GM23338 (cell line): Measurements from ENCODE around the gene PRKAA2. TPM values are rescaled to one million over a fixed set of nuclear protein-coding genes. Genes with fewer than 3 reads are reported as not detected.

Experiments
- ATAC-seq: fragments of 200-7000 bp; cut with Tn5 transposase; 3 replicates; pipeline ENCODE4 v1.9.1; 2020
- DNase-seq: peaks from one replicate; pipeline ENCODE4 v3.0.0-alpha.2; 2015; ENCODE audit warnings: low spot score
- H2AFZ ChIP-seq: fragments of 200-600 bp; sonication (generic); 2 replicates; pipeline ENCODE4 v1.8.0; 2016; ENCODE audit warnings: antibody characterized with exemption, mild to moderate bottlenecking, moderate library complexity
- H3F3A ChIP-seq: fragments of 200-600 bp; sonication (generic); replicated peaks from 2 replicates; pipeline ENCODE4 v1.8.0; 2017; ENCODE audit warnings: antibody characterized with exemption, mixed run types, low read depth
- H3K27ac ChIP-seq: fragments of 200-600 bp; sonication (generic); 2 replicates; pipeline ENCODE4 v1.6.1; 2016; ENCODE audit warnings: low read depth
- H3K27me3 ChIP-seq: fragments of 200-600 bp; sonication (generic); 2 replicates; pipeline ENCODE4 v1.8.0; 2016; ENCODE audit warnings: mild to moderate bottlenecking, mixed run types, moderate library complexity; ENCODE audit not compliant: insufficient read depth
- H3K36me3 ChIP-seq: fragments of 200-600 bp; sonication (generic); 2 replicates; pipeline ENCODE4 v1.8.0; 2016; ENCODE audit warnings: mild to moderate bottlenecking; ENCODE audit not compliant: insufficient read depth
- H3K4me1 ChIP-seq: fragments of 200-600 bp; sonication (generic); 2 replicates; pipeline ENCODE4 v1.8.0; 2016; ENCODE audit warnings: mild to moderate bottlenecking, moderate library complexity; ENCODE audit not compliant: insufficient read depth
- H3K4me2 ChIP-seq: fragments of 200-600 bp; sonication (generic); 2 replicates; pipeline ENCODE4 v1.7.1; 2017; ENCODE audit warnings: mixed run types
- H3K4me3 ChIP-seq: fragments of 200-600 bp; sonication (generic); 2 replicates; pipeline ENCODE4 v1.6.1; 2016; ENCODE audit warnings: mixed run types
- H3K79me2 ChIP-seq: fragments of 200-600 bp; sonication (generic); replicated peaks from 2 replicates; pipeline ENCODE4 v1.8.0; 2017; ENCODE audit warnings: mild to moderate bottlenecking; ENCODE audit not compliant: insufficient read depth
- H3K9me2 ChIP-seq: fragments of 200-600 bp; sonication (generic); 2 replicates; pipeline ENCODE4 v1.8.0; 2017; ENCODE audit not compliant: insufficient read depth
- H4K20me1 ChIP-seq: fragments of 200-600 bp; sonication (generic); replicated peaks from 2 replicates; pipeline ENCODE4 v1.8.0; 2017; ENCODE audit warnings: mild to moderate bottlenecking; ENCODE audit not compliant: insufficient read depth
- H3K27ac Mint-ChIP-seq: 2 replicates; pipeline ENCODE4 v1.8.0; 2020; ENCODE audit warnings: inconsistent platforms, mild to moderate bottlenecking, moderate library complexity, mixed read lengths
- H3K27me3 Mint-ChIP-seq: 3 replicates; pipeline ENCODE4 v1.8.0; 2022; ENCODE audit warnings: low read depth, mild to moderate bottlenecking, moderate library complexity, mixed read lengths, inconsistent platforms; ENCODE audit not compliant: insufficient read depth, poor library complexity
- H3K36me3 Mint-ChIP-seq: 3 replicates; pipeline ENCODE4 v1.8.0; 2021; ENCODE audit warnings: low read depth, mild to moderate bottlenecking, inconsistent platforms, moderate library complexity, mixed read lengths
- H3K4me1 Mint-ChIP-seq: 3 replicates; pipeline ENCODE4 v1.8.0; 2020; ENCODE audit warnings: mild to moderate bottlenecking, inconsistent platforms, mixed read lengths
- H3K4me3 Mint-ChIP-seq: 3 replicates; pipeline ENCODE4 v1.8.0; 2021; ENCODE audit warnings: moderate library complexity, mild to moderate bottlenecking, inconsistent platforms, mixed read lengths
- H3K9me3 Mint-ChIP-seq: 3 replicates; pipeline ENCODE4 v1.8.0; 2020; ENCODE audit warnings: moderate library complexity, mild to moderate bottlenecking, inconsistent platforms, mixed read lengths
- CREB1 ChIP-seq: fragments of 250-450 bp; sonication (Bioruptor Pico); IDR thresholded peaks from 2 replicates; pipeline ENCODE4 v1.5.0; 2020; ENCODE audit warnings: low read depth, mild to moderate bottlenecking, moderate library complexity
- CTCF ChIP-seq, 2 experiments: fragments of 200-600 bp in 1 of 2; sonication (generic) in 1 of 2; conservative IDR thresholded peaks; 2 replicates each; pipeline versions ENCODE4 v1.5.1 to v1.6.1; 2016 to 2017; ENCODE audit warnings: antibody characterized with exemption in 2 of 2, low read depth in 2 of 2, mild to moderate bottlenecking in 2 of 2, moderate library complexity in 1 of 2
- EZH2 ChIP-seq: fragments of 200-600 bp; sonication (generic); IDR thresholded peaks from one replicate; pipeline ENCODE4 v1.8.0; 2017; ENCODE audit warnings: antibody characterized with exemption, mild to moderate bottlenecking, low read depth; ENCODE audit not compliant: unreplicated experiment
- EZH2phosphoT487 ChIP-seq: fragments of 200-600 bp; sonication (generic); IDR thresholded peaks from one replicate; pipeline ENCODE4 v1.8.1; 2018; ENCODE audit warnings: antibody characterized with exemption; ENCODE audit not compliant: unreplicated experiment
- JUNB ChIP-seq: IDR thresholded peaks from one replicate; pipeline ENCODE4 v1.6.1; 2016; ENCODE audit warnings: antibody characterized with exemption; ENCODE audit not compliant: unreplicated experiment
- NANOG ChIP-seq: IDR thresholded peaks from 2 replicates; pipeline ENCODE4 v1.6.1; 2016; ENCODE audit warnings: antibody characterized with exemption, borderline replicate concordance
- POLR2AphosphoS5 ChIP-seq: IDR thresholded peaks from 2 replicates; pipeline ENCODE4 v1.6.1; 2016; ENCODE audit warnings: antibody characterized with exemption, low read depth
- REST ChIP-seq: IDR thresholded peaks from one replicate; pipeline ENCODE4 v1.6.1; 2018; ENCODE audit warnings: antibody characterized with exemption; ENCODE audit not compliant: unreplicated experiment
- STAT1 ChIP-seq: IDR thresholded peaks from one replicate; pipeline ENCODE4 v1.6.1; 2016; ENCODE audit warnings: antibody characterized with exemption; ENCODE audit not compliant: unreplicated experiment
- ZNF114 ChIP-seq: fragments of 250-450 bp; sonication (Bioruptor Pico); IDR thresholded peaks from 2 replicates; pipeline ENCODE4 v1.5.0; 2020; ENCODE audit warnings: mild to moderate bottlenecking, moderate library complexity
- ZNF331 ChIP-seq: fragments of 250-450 bp; sonication (Bioruptor Pico); IDR thresholded peaks from 2 replicates; pipeline ENCODE4 v1.5.0; 2020; ENCODE audit warnings: low read depth, mild to moderate bottlenecking, moderate library complexity
- ZNF462 ChIP-seq: fragments of 250-450 bp; sonication (Bioruptor Pico); IDR thresholded peaks from 2 replicates; pipeline ENCODE4 v1.5.0; 2020; ENCODE audit warnings: mild to moderate bottlenecking, moderate library complexity
- polyA plus RNA-seq: library from polyadenylated mRNA; unstranded; fragments of >200 nt; fragmentation: Nextera tagmentation; extraction: Ambion mirVana; gene quantifications from 2 replicates; pipeline ENCODE4 v1.2.1, GENCODE V29; 2016
- total RNA-seq: library from RNA; depleted of rRNA; stranded (reverse); fragments of >200 nt; shearing (Covaris generic); gene quantifications from 2 replicates; pipeline ENCODE4 v1.2.3, GENCODE V29; 2014

The PRKAA2 gene
- total and polyA plus RNA-seq, 2 experiments from 2014 or later = 3.0 to 8.7 TPM

GRCh38 chr1:56643661-56644060 is 1.5 kb upstream of the PRKAA2 start (continued):
- TF ChIP-seq EZH2 (no peak), STAT1 (no peak)

GRCh38 chr1:56644064-56644918 is 823 bp upstream of the PRKAA2 start:
- ATAC-seq = peak; percentile 49
- TF ChIP-seq ZNF462 (no peak), CREB1 (no peak), REST (no peak), POLR2AphosphoS5 (no peak), ZNF331 (no peak), CTCF (conservative IDR thresholded peaks at IDR 0.05; ENCODE audit: low read depth in 2 of 2) (no peak), STAT1 (no peak), NANOG (no peak), ZNF114 (CRISPR knock-in tag) (no peak), JUNB (no peak), EZH2phosphoT487 (no peak), EZH2 (no peak)

More at GRCh38 chr1:56644064-56644918, 823 bp upstream of the PRKAA2 start:
- no peaks in the 10 kb centered on the region for H3K9me2 ChIP-seq
- H3K4me3 Mint-ChIP-seq = peak overlapping the region; percentile 88
- H3K27ac ChIP-seq = no peak overlapping the region
- H3K9me3 Mint-ChIP-seq = no peaks in the 10 kb centered on the region; the same call in 2 of the 3 replicates
- H3K79me2 ChIP-seq = peaks cover 23% of the 10 kb centered on the region; the same call in 1 of the 2 replicates
- H3K27ac Mint-ChIP-seq = peak overlapping the region; percentile 76; the same call in 1 of the 2 replicates
- no peaks in the 10 kb centered on the region for H3K36me3 ChIP-seq
- peaks cover 7% of the 10 kb centered on the region; the same call in 1 of the 2 replicates for H3F3A ChIP-seq
- no peak for DNase-seq
- H2AFZ ChIP-seq = peak overlapping the region; percentile 97
- H3K36me3 Mint-ChIP-seq = no peaks in the 10 kb centered on the region
- peaks cover 47% of the 10 kb centered on the region for H3K27me3 ChIP-seq
- H3K4me3 ChIP-seq = peak overlapping the region; percentile 79
- H3K27me3 Mint-ChIP-seq = peaks cover 18% of the 10 kb centered on the region
- peaks cover 12% of the 10 kb centered on the region for H3K4me1 Mint-ChIP-seq
- peaks cover 7% of the 10 kb centered on the region for H3K4me1 ChIP-seq
- no peaks in the 10 kb centered on the region for H4K20me1 ChIP-seq
- H3K4me2 ChIP-seq = peak overlapping the region; percentile 98
